ENCODE measurements around the gene CMBL.
"Not testable (repeated sequence)": the region's sequence is repeated elsewhere in the genome, so short reads cannot be mapped to it uniquely, and the experiment has no call there.

CMBL gene

GRCh38 chr5:10283927-10284635, 23.6 kb downstream of the CMBL start:
- DNase-seq: peak; percentile 53 to 75 (median 61)

- no peak for DNase-seq
These were observed 27.6 kb downstream of the CMBL start for GRCh38 chr5:10279925-10280720.

- DNase-seq: no peak
These were observed 28.4 kb downstream of the CMBL start for GRCh38 chr5:10279328-10279727.

GRCh38 chr5:10278658-10279279, 28.9 kb downstream of the CMBL start:
- no peak for DNase-seq

GRCh38 chr5:10277773-10278630, 29.7 kb downstream of the CMBL start:
- DNase-seq: no peak

- no peak for DNase-seq
These were observed 31.0 kb downstream of the CMBL start for GRCh38 chr5:10276691-10277090.

GRCh38 chr5:10275991-10276390, 31.7 kb downstream of the CMBL start:
- DNase-seq: no peak

GRCh38 chr5:10275460-10275859, 32.2 kb downstream of the CMBL start:
- no peak for DNase-seq

- not testable (repeated sequence) for DNase-seq
These were observed 34.9 kb downstream of the CMBL start for GRCh38 chr5:10272875-10273209.

GRCh38 chr5:10272053-10272874, 35.4 kb downstream of the CMBL start:
- DNase-seq: no peak

- DNase-seq: no peak
These were observed 39.6 kb downstream of the CMBL start for GRCh38 chr5:10268100-10268499.

GRCh38 chr5:10266839-10267238, 40.9 kb downstream of the CMBL start:
- DNase-seq: no peak

GRCh38 chr5:10266137-10266536, 41.6 kb downstream of the CMBL start:
- no peak for DNase-seq

GRCh38 chr5:10265245-10266109, 42.2 kb downstream of the CMBL start:
- no peak for DNase-seq

GRCh38 chr5:10264604-10265003, 43.1 kb downstream of the CMBL start:
- DNase-seq: no peak

GRCh38 chr5:10262995-10263394, 44.7 kb downstream of the CMBL start:
- DNase-seq: no peak

- DNase-seq: no peak
These were observed 45.5 kb downstream of the CMBL start for GRCh38 chr5:10262121-10262774.

GRCh38 chr5:10261065-10261464, 46.6 kb downstream of the CMBL start:
- no peak for DNase-seq

- no peak for DNase-seq
These were observed 47.8 kb downstream of the CMBL start for GRCh38 chr5:10259899-10260298.

GRCh38 chr5:10257870-10258269, 49.8 kb downstream of the CMBL start:
- no peak for DNase-seq

GRCh38 chr5:10254686-10255085, 53.0 kb downstream of the CMBL start:
- DNase-seq: no peak

Data from activated CD4-positive, CD25-positive, alpha-beta regulatory T cell (primary cell).